A673 (cell line): ENCODE data around the gene TOPORS. TPM values are rescaled to one million over a fixed set of nuclear protein-coding genes. Genes with fewer than 3 reads are reported as not detected.

Experiments
- BruUV-seq: library from RNA; stranded (reverse); fragments of 400-500 nt; replicated peaks from 2 replicates; lab custom pipeline; 2021; lab: Mats Ljungman, UMichigan
- CTCF ChIA-PET: fragments of 300-600 bp; sonication (Branson Sonifier 250); formaldehyde crosslinking; loops from one replicate; lab custom pipeline; 2022; ENCODE audit warnings: antibody characterized with exemption; lab: Charles Lee
- POLR2A ChIA-PET: fragments of 300-600 bp; sonication (Branson Sonifier 250); formaldehyde crosslinking; loops from one replicate; lab custom pipeline; 2022; ENCODE audit warnings: antibody characterized with exemption; ENCODE audit not compliant: low non-redundant PET; lab: Charles Lee
- DNase-seq: peaks from one replicate; pipeline ENCODE4 v3.0.0-alpha.2; 2015; ENCODE audit warnings: low spot score
- H3K27ac ChIP-seq: fragments of 200-600 bp; sonication (generic); 2 replicates; pipeline ENCODE4 v1.5.1; 2016; ENCODE audit warnings: mixed run types, low read depth, mild to moderate bottlenecking, mixed read lengths, antibody characterized with exemption, low read length; ENCODE audit not compliant: poor library complexity, severe bottlenecking
- H3K27me3 ChIP-seq: fragments of 200-600 bp; sonication (generic); replicated peaks from 2 replicates; pipeline ENCODE4 v1.6.1; 2017; ENCODE audit warnings: mixed run types, low read depth, mild to moderate bottlenecking, mixed read lengths, antibody characterized with exemption, low read length; ENCODE audit not compliant: insufficient read depth, poor library complexity
- H3K36me3 ChIP-seq: fragments of 200-600 bp; sonication (generic); 2 replicates; pipeline ENCODE4 v1.6.1; 2016; ENCODE audit warnings: mixed run types, mild to moderate bottlenecking, mixed read lengths, antibody characterized with exemption, low read length; ENCODE audit not compliant: insufficient read depth, poor library complexity, severe bottlenecking
- H3K4me1 ChIP-seq: fragments of 200-600 bp; sonication (generic); 2 replicates; pipeline ENCODE4 v1.6.1; 2017; ENCODE audit warnings: mixed run types, mild to moderate bottlenecking, mixed read lengths, antibody characterized with exemption, low read length; ENCODE audit not compliant: insufficient read depth, poor library complexity, severe bottlenecking
- H3K4me3 ChIP-seq: fragments of 200-600 bp; sonication (generic); 2 replicates; pipeline ENCODE4 v1.5.1; 2016; ENCODE audit warnings: low read depth, mixed run types, mild to moderate bottlenecking, mixed read lengths, low read length; ENCODE audit not compliant: poor library complexity, severe bottlenecking
- H3K9me3 ChIP-seq: fragments of 200-600 bp; sonication (generic); 2 replicates; pipeline ENCODE4 v1.6.1; 2016; ENCODE audit warnings: mixed run types, low read depth, mild to moderate bottlenecking, mixed read lengths, antibody characterized with exemption, low read length; ENCODE audit not compliant: poor library complexity, severe bottlenecking
- EZH2 ChIP-seq: fragments of 200-600 bp; sonication (generic); IDR thresholded peaks from 2 replicates; pipeline ENCODE4 v1.6.1; 2017; ENCODE audit warnings: borderline replicate concordance, low read depth, mild to moderate bottlenecking, mixed read lengths, antibody characterized with exemption, low read length; ENCODE audit not compliant: poor library complexity, severe bottlenecking
- intact Hi-C: fragments of 100-400 bp; cut with micrococcal nuclease; formaldehyde crosslinking; loops from one replicate; pipeline ENCODE4 v1.10.0; 2022; ENCODE audit not compliant: unreplicated experiment
- total RNA-seq: library from RNA; stranded (reverse); gene quantifications from 2 replicates; pipeline ENCODE4 v1.2.3, GENCODE V29; 2021
- TF ChIP-seq, protein P1 (sequence below): fragments of 300-800, 200-600 bp; sonication (generic); conservative IDR thresholded peaks from 2 replicates; pipeline ENCODE4 v1.5.1; 2017; ENCODE audit warnings: low read depth, mild to moderate bottlenecking, antibody characterized with exemption, low read length, moderate library complexity, mixed read lengths

The TOPORS gene
- total RNA-seq, 1 experiment from 2014 or later, result 25.3 TPM

DNA sequence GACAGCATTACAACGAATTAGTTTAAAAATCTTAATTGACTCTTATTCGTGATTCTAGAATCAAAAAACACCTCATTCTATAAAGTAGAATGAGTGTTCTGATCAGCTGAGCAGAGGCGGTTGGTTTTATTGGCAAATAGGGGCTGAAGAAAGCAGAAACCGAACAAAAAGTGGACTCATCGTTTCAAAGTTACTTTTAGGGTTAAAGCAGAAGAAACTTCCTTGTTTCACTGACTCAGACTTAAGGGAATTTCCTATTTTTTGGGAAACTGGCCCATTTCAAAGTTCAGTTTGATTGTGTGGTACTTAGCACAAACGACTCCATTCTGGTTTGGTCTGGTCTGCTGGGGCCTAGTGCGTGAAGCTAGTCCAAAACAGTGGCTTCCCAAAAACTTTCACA lies 21.4 kb upstream of the TOPORS start:
- Histone ChIP-seq H3K4me3 (no peak overlapping the region), H3K27ac (no peak overlapping the region)
- no TSS peak for BruUV-seq

DNA sequence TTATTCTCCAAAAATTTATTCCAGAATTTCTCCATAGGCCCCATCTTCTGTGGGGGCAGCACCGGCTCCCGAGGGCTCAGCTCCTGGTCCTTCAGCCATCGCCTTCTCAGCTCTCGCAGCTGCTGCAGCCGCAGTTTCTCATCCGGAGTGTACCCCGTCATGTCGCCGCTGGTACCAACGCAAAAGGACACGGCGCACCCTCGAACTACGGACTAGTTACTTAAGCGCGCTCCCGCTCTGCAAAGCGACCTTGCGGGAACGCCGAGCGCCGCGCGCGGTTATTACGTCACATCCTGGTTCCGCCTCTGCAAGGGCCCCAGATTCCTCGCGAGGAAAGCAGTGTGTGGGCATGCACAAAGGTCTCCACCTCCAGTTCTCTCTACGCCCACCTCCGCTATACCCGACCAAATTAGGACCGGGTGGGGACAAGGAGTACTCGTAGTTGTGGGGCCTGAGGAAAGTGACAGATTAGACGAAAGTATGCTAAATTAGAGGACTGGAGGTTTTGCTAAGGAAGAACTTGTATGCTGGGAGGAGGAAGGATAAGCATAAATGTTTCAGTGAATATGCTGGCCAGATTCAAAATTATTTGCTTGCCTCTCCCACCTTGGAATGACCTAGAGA lies 20.6 kb upstream of the TOPORS start, which contains the start of gene NDUFB6:
NDUFB6 (minus strand) TSS at position 260 of the 624 bp plus-strand sequence; CDS start at position 161, 99 bp downstream.
- H3K4me1 ChIP-seq, result peaks cover 15% of the 10 kb centered on the region
- POLR2A ChIA-PET, result no interaction called here
- H3K27me3 ChIP-seq, result no peaks in the 10 kb centered on the region
- intact Hi-C loops, result loop anchor here (2.0 to 10.0 kb wide), 2 partner anchors 48 to 194 kb away; partner anchors contain the start of gene RIGI
- peak; percentile 97 for DNase-seq
- peak within 1 kb of the TSS; percentile 79 for H3K27ac ChIP-seq
- no TSS peak for BruUV-seq
- CTCF ChIA-PET, result interaction anchor here (0.5 to 1.6 kb wide), 3 partner anchors 17 to 194 kb away, joined by 4 to 29 read pairs (median 5); no protein-coding TSS in a partner anchor
- peak within 1 kb of the TSS; percentile 92 for H3K4me3 ChIP-seq
- TF ChIP-seq, protein P1, sequence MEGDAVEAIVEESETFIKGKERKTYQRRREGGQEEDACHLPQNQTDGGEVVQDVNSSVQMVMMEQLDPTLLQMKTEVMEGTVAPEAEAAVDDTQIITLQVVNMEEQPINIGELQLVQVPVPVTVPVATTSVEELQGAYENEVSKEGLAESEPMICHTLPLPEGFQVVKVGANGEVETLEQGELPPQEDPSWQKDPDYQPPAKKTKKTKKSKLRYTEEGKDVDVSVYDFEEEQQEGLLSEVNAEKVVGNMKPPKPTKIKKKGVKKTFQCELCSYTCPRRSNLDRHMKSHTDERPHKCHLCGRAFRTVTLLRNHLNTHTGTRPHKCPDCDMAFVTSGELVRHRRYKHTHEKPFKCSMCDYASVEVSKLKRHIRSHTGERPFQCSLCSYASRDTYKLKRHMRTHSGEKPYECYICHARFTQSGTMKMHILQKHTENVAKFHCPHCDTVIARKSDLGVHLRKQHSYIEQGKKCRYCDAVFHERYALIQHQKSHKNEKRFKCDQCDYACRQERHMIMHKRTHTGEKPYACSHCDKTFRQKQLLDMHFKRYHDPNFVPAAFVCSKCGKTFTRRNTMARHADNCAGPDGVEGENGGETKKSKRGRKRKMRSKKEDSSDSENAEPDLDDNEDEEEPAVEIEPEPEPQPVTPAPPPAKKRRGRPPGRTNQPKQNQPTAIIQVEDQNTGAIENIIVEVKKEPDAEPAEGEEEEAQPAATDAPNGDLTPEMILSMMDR, result no peak
- no peak for TF ChIP-seq EZH2
- H3K9me3 ChIP-seq, result no peaks in the 10 kb centered on the region
- H3K36me3 ChIP-seq, result peaks cover 8% of the 10 kb centered on the region

More for the DNA sequence above, 21.4 kb upstream of the TOPORS start:
- ChIA-PET POLR2A (no interaction called here), CTCF (interaction anchor here (1.6 kb wide), 1 partner anchor 195 kb away, joined by 4 read pairs; no protein-coding TSS in a partner anchor)
- no peaks in the 10 kb centered on the region for H3K27me3 ChIP-seq
- intact Hi-C loops, result loop anchor here (2.0 to 10.0 kb wide), 2 partner anchors 49 to 195 kb away; partner anchors contain the start of gene RIGI
- TF ChIP-seq EZH2, result no peak
- TF ChIP-seq, protein P1, result no peak
- no peak for DNase-seq
- peaks cover 15% of the 10 kb centered on the region for H3K4me1 ChIP-seq
- peaks cover 5% of the 10 kb centered on the region for H3K36me3 ChIP-seq
- H3K9me3 ChIP-seq, result no peaks in the 10 kb centered on the region

DNA sequence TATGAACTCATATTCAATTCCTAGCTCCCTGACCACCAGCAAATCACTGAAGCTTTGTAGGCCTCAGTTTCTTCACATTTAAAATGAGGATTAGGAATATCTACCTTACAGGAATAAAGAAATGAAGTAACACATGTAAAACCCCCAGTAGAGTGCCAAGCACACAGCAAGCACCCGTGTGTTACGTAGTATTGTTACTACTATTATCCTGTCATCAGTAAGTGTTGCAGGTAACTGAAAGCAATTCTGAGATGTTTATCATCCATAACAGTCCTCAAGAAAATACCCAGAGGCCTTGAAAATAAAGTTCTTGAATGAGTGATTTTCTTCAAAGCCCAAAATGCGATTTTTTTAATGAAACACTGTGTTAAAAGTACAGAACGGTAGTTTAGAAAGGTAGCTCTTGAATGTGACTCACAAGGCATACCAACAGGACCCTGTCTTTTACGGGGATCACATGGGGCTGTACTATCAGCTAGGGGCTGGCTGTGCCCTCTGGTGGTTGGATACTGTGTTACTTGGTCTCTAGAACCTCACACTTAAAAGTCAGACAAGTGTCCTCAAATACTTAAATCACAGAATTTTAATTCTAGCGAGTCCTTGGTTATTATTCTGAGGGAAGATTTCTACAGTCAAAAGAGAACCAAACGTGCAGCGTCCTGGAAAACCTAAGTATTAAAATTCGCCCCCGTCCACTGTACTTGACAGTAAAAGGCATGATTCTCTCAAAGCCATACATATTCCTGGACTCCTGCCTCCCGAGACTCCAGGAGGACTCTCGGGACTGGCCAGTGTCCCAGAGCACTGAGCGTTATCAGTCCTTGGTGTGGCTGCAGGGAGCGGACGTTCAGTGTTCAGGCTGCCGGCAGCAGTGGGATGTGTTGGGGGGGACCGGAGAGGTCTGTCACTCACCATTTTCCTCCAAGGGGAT lies 19.8 kb upstream of the TOPORS start:
- ChIA-PET POLR2A (no interaction called here), CTCF (interaction anchor here (0.5 to 1.4 kb wide), 5 partner anchors 14 to 193 kb away, joined by 3 to 29 read pairs (median 5); partner anchors contain the start of gene RIGI)
- Histone ChIP-seq H3K36me3 (peaks cover 9% of the 10 kb centered on the region), H3K4me1 (peaks cover 15% of the 10 kb centered on the region), H3K27me3 (no peaks in the 10 kb centered on the region), H3K9me3 (no peaks in the 10 kb centered on the region), H3K27ac (peak overlapping the region; percentile 79), H3K4me3 (peak overlapping the region; percentile 92)
- peak; percentile 81 for DNase-seq
- TF ChIP-seq, protein P1, result peak; percentile 73
- no peak for TF ChIP-seq EZH2
- intact Hi-C loops, result loop anchor here (2.0 to 10.0 kb wide), 2 partner anchors 47 to 193 kb away; partner anchors contain the start of gene RIGI
- TSS peak; percentile 64 for BruUV-seq
